Natural killer cell (primary cell): ENCODE measurements around the gene TTLL6. TPM values are rescaled to one million over a fixed set of nuclear protein-coding genes. Genes with fewer than 3 reads are reported as not detected.
A peak's percentile ranks its signal among the peaks of the same experiment; 100 is the strongest.

Experiments
- ATAC-seq, 3 donors: fragments of 150-1000 bp in 2 of 3; fragments of 200-7000 bp in 1 of 3; cut with Tn5 transposase; 1 replicate in 1 of 3; 2 replicates in 2 of 3; pipeline ENCODE4 v1.10.0; 2021; ENCODE audit warnings: mild to moderate bottlenecking in 2 of 3, moderate library complexity in 2 of 3
- DNase-seq, 2 donors: peaks; one replicate each; pipeline versions ENCODE4 v3.0.0 to v3.0.0-alpha.2; 2013 to 2021; ENCODE audit warnings: mixed read lengths in 1 of 2
- H3K27ac ChIP-seq: one replicate; pipeline ENCODE4 v1.5.1; 2013; ENCODE audit warnings: mild to moderate bottlenecking, low read length
- H3K27me3 ChIP-seq: one replicate; pipeline ENCODE4 v1.6.1; 2013; ENCODE audit warnings: low read length; ENCODE audit not compliant: control insufficient read depth, insufficient read depth
- H3K36me3 ChIP-seq: one replicate; pipeline ENCODE4 v1.6.1; 2013; ENCODE audit warnings: low read length; ENCODE audit not compliant: control insufficient read depth, insufficient read depth
- H3K4me1 ChIP-seq: one replicate; pipeline ENCODE4 v1.6.1; 2013; ENCODE audit warnings: low read length; ENCODE audit not compliant: control insufficient read depth, insufficient read depth
- H3K4me3 ChIP-seq: one replicate; pipeline ENCODE4 v1.5.1; 2013; ENCODE audit warnings: low read length
- H3K9me3 ChIP-seq: one replicate; pipeline ENCODE4 v1.6.1; 2013; ENCODE audit warnings: low read length; ENCODE audit not compliant: control insufficient read depth, insufficient read depth
- H3K27ac Mint-ChIP-seq, 2 donors: one replicate each; pipeline ENCODE4 v1.8.0; 2022; ENCODE audit warnings: mild to moderate bottlenecking in 2 of 2, mixed read lengths in 2 of 2, moderate library complexity in 1 of 2
- H3K27me3 Mint-ChIP-seq, 2 donors: one replicate each; pipeline ENCODE4 v1.8.0; 2022; ENCODE audit warnings: low read depth in 2 of 2, mixed read lengths in 2 of 2
- H3K36me3 Mint-ChIP-seq: one replicate; pipeline ENCODE4 v1.8.0; 2022; ENCODE audit warnings: mixed read lengths
- H3K4me1 Mint-ChIP-seq, 2 donors: one replicate each; pipeline ENCODE4 v1.8.0; 2022; ENCODE audit warnings: mixed read lengths in 2 of 2
- H3K4me3 Mint-ChIP-seq: one replicate; pipeline ENCODE4 v1.8.0; 2022; ENCODE audit warnings: mild to moderate bottlenecking, moderate library complexity, mixed read lengths
- H3K9me3 Mint-ChIP-seq, 2 donors: one replicate each; pipeline ENCODE4 v1.8.0; 2022; ENCODE audit warnings: mixed read lengths in 2 of 2
- WGBS: methylation state at CpG from one replicate; pipeline ENCODE4 v1.1.7; 2013; ENCODE audit warnings: missing lambda C conversion rate; ENCODE audit not compliant: insufficient coverage; 5-methylcytosine and 5-hydroxymethylcytosine counted together
- intact Hi-C: fragments of 100-400 bp; cut with micrococcal nuclease; formaldehyde crosslinking; loops from one replicate; pipeline ENCODE4 v1.14.2; 2022
- total RNA-seq, 4 donors: library from RNA; stranded (reverse); fragments of 120-200 nt in 1 of 4; gene quantifications; one replicate each; pipeline versions ENCODE4 v1.2.3 to v1.2.4, GENCODE V29; 2013 to 2022
- TF ChIP-seq, protein P1 (sequence below): fragments of 200-600 bp; IDR thresholded peaks from one replicate; pipeline ENCODE4 v1.8.0; 2022; ENCODE audit warnings: antibody characterized with exemption

The TTLL6 gene
- total RNA-seq, 3 donors from 2014 or later (not counting 1 experiment from before 2014, with no cell fraction given) = not detected

DNA sequence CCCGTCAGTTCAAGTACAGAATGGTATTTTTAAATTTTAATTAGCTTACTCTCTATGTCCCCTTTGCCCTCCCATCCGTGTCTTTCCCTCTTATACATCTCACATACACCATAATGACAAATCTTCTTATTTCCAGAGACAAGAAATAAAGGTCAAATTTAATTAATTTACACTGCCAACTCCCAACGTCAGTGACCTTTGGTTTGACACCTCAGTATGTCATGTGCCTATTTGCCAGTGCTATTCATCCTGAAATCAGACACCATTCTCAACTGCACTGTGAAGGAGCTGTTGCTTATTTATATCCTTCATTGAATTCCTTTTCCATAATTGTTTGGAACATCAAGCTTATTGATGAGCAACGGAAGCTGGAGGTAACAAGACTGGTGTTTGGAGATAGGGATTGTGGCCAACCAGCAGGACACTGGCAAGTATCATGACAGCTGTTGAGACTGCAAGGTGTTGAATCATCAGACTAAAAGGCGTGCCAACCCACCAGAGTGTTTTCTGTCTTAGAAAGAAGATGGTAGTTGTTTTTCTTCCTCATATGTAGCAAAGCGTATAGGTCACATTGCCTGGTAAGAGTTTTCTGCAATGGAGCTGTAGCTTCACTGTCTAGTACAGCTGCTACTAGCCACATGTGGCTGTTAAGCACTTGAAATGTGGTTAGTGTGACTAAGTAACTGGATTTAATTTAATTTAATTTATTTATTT lies 26.3 kb upstream of the TTLL6 start:
- Mint-ChIP-seq H3K27ac (peak overlapping the region in 1 of 2 donors; percentile 90), H3K9me3 (no peaks in the 10 kb centered on the region), H3K27me3 (no peaks in the 10 kb centered on the region), H3K4me1 (peaks cover 18 to 23% of the 10 kb centered on the region in 2 donors), H3K36me3 (peaks cover 13% of the 10 kb centered on the region), H3K4me3 (peak overlapping the region; percentile 2)
- intact Hi-C loops = no loop called here
- Histone ChIP-seq H3K27ac (no peak overlapping the region), H3K36me3 (peaks cover 37% of the 10 kb centered on the region), H3K4me1 (peaks cover 28% of the 10 kb centered on the region), H3K27me3 (no peaks in the 10 kb centered on the region), H3K9me3 (no peaks in the 10 kb centered on the region), H3K4me3 (no peak overlapping the region)
- no peak for ATAC-seq
- WGBS = 93% methylated on average over 6 of the region's 6 CpGs
- TF ChIP-seq, protein P1, sequence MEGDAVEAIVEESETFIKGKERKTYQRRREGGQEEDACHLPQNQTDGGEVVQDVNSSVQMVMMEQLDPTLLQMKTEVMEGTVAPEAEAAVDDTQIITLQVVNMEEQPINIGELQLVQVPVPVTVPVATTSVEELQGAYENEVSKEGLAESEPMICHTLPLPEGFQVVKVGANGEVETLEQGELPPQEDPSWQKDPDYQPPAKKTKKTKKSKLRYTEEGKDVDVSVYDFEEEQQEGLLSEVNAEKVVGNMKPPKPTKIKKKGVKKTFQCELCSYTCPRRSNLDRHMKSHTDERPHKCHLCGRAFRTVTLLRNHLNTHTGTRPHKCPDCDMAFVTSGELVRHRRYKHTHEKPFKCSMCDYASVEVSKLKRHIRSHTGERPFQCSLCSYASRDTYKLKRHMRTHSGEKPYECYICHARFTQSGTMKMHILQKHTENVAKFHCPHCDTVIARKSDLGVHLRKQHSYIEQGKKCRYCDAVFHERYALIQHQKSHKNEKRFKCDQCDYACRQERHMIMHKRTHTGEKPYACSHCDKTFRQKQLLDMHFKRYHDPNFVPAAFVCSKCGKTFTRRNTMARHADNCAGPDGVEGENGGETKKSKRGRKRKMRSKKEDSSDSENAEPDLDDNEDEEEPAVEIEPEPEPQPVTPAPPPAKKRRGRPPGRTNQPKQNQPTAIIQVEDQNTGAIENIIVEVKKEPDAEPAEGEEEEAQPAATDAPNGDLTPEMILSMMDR = no peak
- DNase-seq = no peak

DNA sequence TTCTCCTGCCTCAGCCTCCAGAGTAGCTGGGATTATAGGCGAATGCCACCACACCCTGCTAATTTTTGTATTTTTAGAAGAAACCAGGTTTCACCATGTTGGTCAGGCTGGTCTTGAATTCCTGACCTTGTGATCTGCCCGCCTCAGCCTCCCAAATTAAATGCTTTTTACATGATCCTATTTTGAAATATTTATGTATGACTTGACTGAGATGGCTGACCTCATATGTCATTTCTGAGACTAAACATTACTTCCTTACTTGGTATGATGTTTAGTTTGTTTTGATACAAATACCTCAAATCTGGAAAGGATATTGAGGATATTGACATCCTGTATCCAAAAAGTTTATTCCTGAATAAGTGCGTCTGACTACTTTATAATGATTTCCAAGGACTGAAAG lies 25.7 kb upstream of the TTLL6 start:
- Mint-ChIP-seq H3K4me1 (peaks cover 24 to 29% of the 10 kb centered on the region in 2 donors), H3K9me3 (no peaks in the 10 kb centered on the region), H3K27me3 (no peaks in the 10 kb centered on the region), H3K27ac (peak overlapping the region in 1 of 2 donors; percentile 90), H3K4me3 (no peak overlapping the region), H3K36me3 (peaks cover 8% of the 10 kb centered on the region)
- Histone ChIP-seq H3K27ac (no peak overlapping the region), H3K36me3 (peaks cover 31% of the 10 kb centered on the region), H3K4me1 (peaks cover 34% of the 10 kb centered on the region), H3K9me3 (no peaks in the 10 kb centered on the region), H3K4me3 (no peak overlapping the region), H3K27me3 (no peaks in the 10 kb centered on the region)
- WGBS = 100% methylated on average over 2 of the region's 3 CpGs
- TF ChIP-seq, protein P1 = no peak
- intact Hi-C loops = no loop called here
- DNase-seq (no peak), ATAC-seq (no peak)

DNA sequence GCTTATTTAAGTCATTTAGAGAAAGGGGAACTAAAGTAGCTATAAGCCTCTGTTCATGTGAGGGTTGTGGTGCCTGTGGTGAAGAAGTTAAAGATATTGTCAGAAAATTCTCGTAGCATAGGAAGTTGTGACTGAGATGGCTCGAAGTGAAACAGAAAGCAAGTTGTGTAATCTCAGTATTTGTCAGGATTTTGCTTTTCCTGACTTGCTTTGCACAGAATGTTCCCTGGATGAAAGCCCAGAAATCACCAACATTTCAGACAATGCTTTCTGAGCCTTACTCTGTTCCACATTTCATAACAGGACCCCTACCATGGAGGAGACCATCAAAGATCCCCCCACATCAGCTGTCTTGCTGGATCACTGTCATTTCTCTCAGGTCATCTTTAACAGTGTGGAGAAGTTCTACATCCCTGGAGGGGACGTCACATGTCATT lies 24.4 kb upstream of the TTLL6 start:
- DNase-seq (peak in 1 of 2 donors; percentile 78), ATAC-seq (peak; percentile 88 to 94 (median 91))
- peaks cover 48% of the 10 kb centered on the region for H3K4me1 ChIP-seq
- TF ChIP-seq, protein P1 = no peak
- Mint-ChIP-seq H3K4me1 (peaks cover 38 to 42% of the 10 kb centered on the region in 2 donors), H3K36me3 (peaks cover 8% of the 10 kb centered on the region), H3K27me3 (no peaks in the 10 kb centered on the region), H3K9me3 (no peaks in the 10 kb centered on the region), H3K4me3 (peak overlapping the region; percentile 87), H3K27ac (peak overlapping the region; percentile 90 to 92)
- H3K9me3 ChIP-seq = no peaks in the 10 kb centered on the region
- intact Hi-C loops = loop anchor here (1.0 kb wide), 1 partner anchor 10 kb away; the partner anchor contains the start of gene CALCOCO2
- peak overlapping the region; percentile 77 for H3K27ac ChIP-seq
- H3K36me3 ChIP-seq = peaks cover 23% of the 10 kb centered on the region
- H3K27me3 ChIP-seq = no peaks in the 10 kb centered on the region
- H3K4me3 ChIP-seq = peak overlapping the region; percentile 7
- 0% methylated on average over 2 of the region's 3 CpGs for WGBS
